Measurements from ENCODE around the gene CIAO3.
"Not testable (repeated sequence)": the region's sequence is repeated elsewhere in the genome, so short reads cannot be mapped to it uniquely, and the experiment has no call there.

CIAO3 gene

GRCh38 chr16:740764-741505 lies at the start of gene CIAO3:
TSS of gene CIAO3 (minus strand) at chr16:740997. CDS start at chr16:740985, 12 bp downstream.
- peak; percentile 62 for DNase-seq

GRCh38 chr16:790086-790485 lies 49.3 kb upstream of the CIAO3 start:
- no peak for DNase-seq

- no peak for DNase-seq
Observed at GRCh38 chr16:789191-789850, 48.5 kb upstream of the CIAO3 start.

- peak; percentile 66 for DNase-seq
Observed at GRCh38 chr16:788399-789126, 47.8 kb upstream of the CIAO3 start, which contains the start of gene CHTF18. TSS of gene CHTF18 (plus strand) at chr16:788620. CDS start at chr16:788685, 65 bp downstream.

GRCh38 chr16:787978-788398 lies 47.2 kb upstream of the CIAO3 start, which contains the start of gene RPUSD1:
TSS of gene RPUSD1 (minus strand) at chr16:788381. CDS start at chr16:787737, 644 bp downstream.
- no peak for DNase-seq

- DNase-seq: no peak
Observed at GRCh38 chr16:787321-787966, 46.6 kb upstream of the CIAO3 start.

GRCh38 chr16:785563-786535 lies 45.1 kb upstream of the CIAO3 start:
- DNase-seq: no peak

GRCh38 chr16:784431-784830 lies 43.6 kb upstream of the CIAO3 start:
- no peak for DNase-seq

- no peak for DNase-seq
Observed at GRCh38 chr16:783404-784161, 42.8 kb upstream of the CIAO3 start.

- peak; percentile 56 for DNase-seq
Observed at GRCh38 chr16:782766-783403, 42.1 kb upstream of the CIAO3 start.

GRCh38 chr16:782258-782657 lies 41.5 kb upstream of the CIAO3 start:
- no peak for DNase-seq

GRCh38 chr16:781346-782010 lies 40.7 kb upstream of the CIAO3 start:
- DNase-seq: no peak

- no peak for DNase-seq
Observed at GRCh38 chr16:780296-780695, 39.5 kb upstream of the CIAO3 start.

- no peak for DNase-seq
Observed at GRCh38 chr16:779561-779960, 38.8 kb upstream of the CIAO3 start.

- no peak for DNase-seq
Observed at GRCh38 chr16:778909-779527, 38.2 kb upstream of the CIAO3 start.

GRCh38 chr16:778447-778846 lies 37.6 kb upstream of the CIAO3 start:
- DNase-seq: no peak

- DNase-seq: no peak
Observed at GRCh38 chr16:777826-778225, 37.0 kb upstream of the CIAO3 start.

- no peak for DNase-seq
Observed at GRCh38 chr16:776824-777223, 36.0 kb upstream of the CIAO3 start.

GRCh38 chr16:776298-776697 lies 35.5 kb upstream of the CIAO3 start:
- not testable (repeated sequence) for DNase-seq
